Esophagus muscularis mucosa (tissue), 3 donors: ENCODE results near the gene PRPF6.

Experiments used
- POLR2A ChIP-seq: fragments of 450-650 bp; IDR thresholded peaks from one replicate; pipeline ENCODE4 v1.6.1; 2017; ENCODE audit warnings: antibody characterized with exemption, moderate library complexity, mild to moderate bottlenecking, low read depth
- TF ChIP-seq, protein P1 (sequence below), 3 experiments: fragments of 200-600 bp in 2 of 3; fragments of 450-650 bp in 1 of 3; sonication (generic) in 2 of 3; IDR thresholded peaks; one replicate each; pipeline ENCODE4 v1.5.1; 2017 to 2019; ENCODE audit warnings: antibody characterized with exemption in 3 of 3, mild to moderate bottlenecking in 2 of 3, moderate library complexity in 1 of 3

DNA sequence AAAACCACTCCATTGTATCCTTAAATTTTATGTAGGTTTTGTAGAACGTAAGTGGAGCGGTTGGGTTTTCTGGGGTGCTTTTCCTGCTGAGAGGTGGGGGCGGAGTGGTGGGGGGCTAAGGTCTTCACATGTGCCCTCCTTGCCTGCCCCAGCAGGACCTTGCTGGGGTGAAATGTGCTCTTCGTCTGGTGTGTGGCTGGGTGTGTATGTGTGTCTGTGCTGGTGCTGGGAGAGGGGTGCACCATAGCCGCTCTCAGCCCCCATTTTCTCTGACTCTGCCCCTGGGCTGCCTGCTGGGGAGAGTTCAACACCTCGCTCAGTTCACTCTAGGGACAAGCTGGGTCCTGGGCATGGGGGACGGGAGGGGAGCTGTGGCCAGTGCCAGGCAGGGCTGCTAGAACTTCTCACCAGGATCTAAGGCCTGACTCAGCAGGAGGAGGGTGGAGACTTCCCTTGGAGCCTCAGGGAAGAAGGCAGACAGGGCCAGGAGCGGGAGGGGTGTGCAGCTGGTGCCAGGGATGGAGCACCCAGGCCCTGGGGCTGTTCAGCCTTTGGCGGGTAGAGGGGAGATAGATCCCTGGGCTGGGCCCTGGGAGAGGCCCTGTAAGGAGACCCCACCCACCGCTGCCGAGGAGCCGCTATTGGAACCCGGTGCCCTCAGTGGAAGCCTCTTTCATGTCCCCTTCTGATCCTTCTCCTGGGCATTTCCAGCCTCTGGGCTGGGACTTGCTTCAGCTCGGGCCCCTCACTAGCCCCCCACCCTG lies 63.7 kb downstream of the PRPF6 start:
- TF ChIP-seq, protein P1, sequence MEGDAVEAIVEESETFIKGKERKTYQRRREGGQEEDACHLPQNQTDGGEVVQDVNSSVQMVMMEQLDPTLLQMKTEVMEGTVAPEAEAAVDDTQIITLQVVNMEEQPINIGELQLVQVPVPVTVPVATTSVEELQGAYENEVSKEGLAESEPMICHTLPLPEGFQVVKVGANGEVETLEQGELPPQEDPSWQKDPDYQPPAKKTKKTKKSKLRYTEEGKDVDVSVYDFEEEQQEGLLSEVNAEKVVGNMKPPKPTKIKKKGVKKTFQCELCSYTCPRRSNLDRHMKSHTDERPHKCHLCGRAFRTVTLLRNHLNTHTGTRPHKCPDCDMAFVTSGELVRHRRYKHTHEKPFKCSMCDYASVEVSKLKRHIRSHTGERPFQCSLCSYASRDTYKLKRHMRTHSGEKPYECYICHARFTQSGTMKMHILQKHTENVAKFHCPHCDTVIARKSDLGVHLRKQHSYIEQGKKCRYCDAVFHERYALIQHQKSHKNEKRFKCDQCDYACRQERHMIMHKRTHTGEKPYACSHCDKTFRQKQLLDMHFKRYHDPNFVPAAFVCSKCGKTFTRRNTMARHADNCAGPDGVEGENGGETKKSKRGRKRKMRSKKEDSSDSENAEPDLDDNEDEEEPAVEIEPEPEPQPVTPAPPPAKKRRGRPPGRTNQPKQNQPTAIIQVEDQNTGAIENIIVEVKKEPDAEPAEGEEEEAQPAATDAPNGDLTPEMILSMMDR (IDR thresholded peaks at IDR 0.05), result no peak
- no peak for TF ChIP-seq POLR2A
